GM12878 (cell line): ENCODE measurements around the gene ZCCHC24. TPM values are rescaled to one million over a fixed set of nuclear protein-coding genes. Genes with fewer than 3 reads are reported as not detected.

Experiments used
- ATAC-seq: fragments of 200-7000 bp; cut with Tn5 transposase; 3 replicates; pipeline ENCODE4 v1.9.1; 2020; ENCODE audit warnings: mild to moderate bottlenecking, moderate library complexity
- BruUV-seq: library from RNA; stranded (reverse); fragments of 400-500 nt; replicated peaks from 2 replicates; lab custom pipeline; 2021; lab: Mats Ljungman, UMichigan
- CTCF ChIA-PET: fragments of 300-600 bp; sonication (Branson Sonifier 250); formaldehyde crosslinking; extraction: SDS; loops from one replicate; lab custom pipeline; 2021; ENCODE audit warnings: inconsistent platforms; lab: Yijun Ruan, JAX
- POLR2A ChIA-PET: fragments of 350-600 bp; formaldehyde crosslinking; extraction: SDS; loops from one replicate; lab custom pipeline; 2021; ENCODE audit warnings: inconsistent platforms; lab: Charles Lee
- RAD21 ChIA-PET: fragments of 300-600 bp; sonication (Branson Sonifier 250); formaldehyde crosslinking; loops from one replicate; lab custom pipeline; 2023; ENCODE audit warnings: antibody characterized with exemption; ENCODE audit not compliant: unreplicated experiment; lab: Charles Lee
- SMC1A ChIA-PET: fragments of 300-600 bp; sonication (Branson Sonifier 250); formaldehyde crosslinking; loops from one replicate; lab custom pipeline; 2023; ENCODE audit not compliant: unreplicated experiment, uncharacterized antibody; lab: Charles Lee
- DNase-seq: peaks from one replicate; pipeline ENCODE4 v3.0.0-alpha.2; 2011; ENCODE audit warnings: low read depth, low spot score
- FAIRE-seq: peaks from 3 replicates; lab custom pipeline; 2011; peaks lifted over from hg19 to GRCh38; lab: Jason Lieb, UNC
- H2AFZ ChIP-seq: 2 replicates; pipeline ENCODE4 v1.6.0; 2011; ENCODE audit warnings: low read depth, low read length, control low read depth; ENCODE audit not compliant: control insufficient read depth
- H3K27ac ChIP-seq: 2 replicates; pipeline ENCODE4 v1.5.1; 2011; ENCODE audit warnings: control low read depth; ENCODE audit not compliant: control insufficient read depth, insufficient read depth
- H3K27me3 ChIP-seq, 2 experiments: replicated peaks in 1 of 2; 2 replicates each; pipeline versions ENCODE4 v1.6.0 to v1.6.1; 2011; ENCODE audit warnings: low read length in 1 of 2; ENCODE audit not compliant: control insufficient read depth in 2 of 2, insufficient read depth in 2 of 2
- H3K36me3 ChIP-seq, 2 experiments: 2 replicates each; pipeline ENCODE4 v1.5.1; 2011; ENCODE audit warnings: low read length in 1 of 2; ENCODE audit not compliant: control insufficient read depth in 2 of 2, insufficient read depth in 2 of 2
- H3K4me1 ChIP-seq: 2 replicates; pipeline ENCODE4 v1.6.1; 2011; ENCODE audit warnings: mild to moderate bottlenecking, low read length, moderate library complexity, mixed read lengths; ENCODE audit not compliant: control insufficient read depth, insufficient read depth
- H3K4me2 ChIP-seq: 2 replicates; pipeline ENCODE4 v1.6.0; 2011; ENCODE audit warnings: control low read depth; ENCODE audit not compliant: control insufficient read depth, insufficient read depth
- H3K4me3 ChIP-seq: fragments of 200-600 bp; sonication (generic); 2 replicates; pipeline ENCODE4 v1.5.1; 2016
- H3K79me2 ChIP-seq: 2 replicates; pipeline ENCODE4 v1.6.0; 2011; ENCODE audit warnings: low read length; ENCODE audit not compliant: control insufficient read depth, insufficient read depth
- H3K9ac ChIP-seq: 2 replicates; pipeline ENCODE4 v1.8.0; 2011; ENCODE audit warnings: low read length, control low read depth, mixed read lengths; ENCODE audit not compliant: control insufficient read depth, insufficient read depth
- H3K9me3 ChIP-seq: replicated peaks from 3 replicates; pipeline ENCODE4 v1.5.1; 2011; ENCODE audit warnings: mild to moderate bottlenecking, low read length; ENCODE audit not compliant: control insufficient read depth, insufficient read depth
- H4K20me1 ChIP-seq: 2 replicates; pipeline ENCODE4 v1.6.0; 2011; ENCODE audit not compliant: control insufficient read depth, insufficient read depth
- ATF7 ChIP-seq: fragments of 450-650 bp; IDR thresholded peaks from 2 replicates; pipeline ENCODE4 v1.6.1; 2016; ENCODE audit warnings: low read depth, mild to moderate bottlenecking
- BCL11A ChIP-seq: IDR thresholded peaks from 2 replicates; pipeline ENCODE4 v1.6.1; 2011; ENCODE audit warnings: low read depth, low read length
- BHLHE40 ChIP-seq, 2 experiments: fragments of 450-650 bp in 1 of 2; IDR thresholded peaks; 2 replicates each; pipeline ENCODE4 v1.6.1; 2011 to 2017; ENCODE audit warnings: low read depth in 2 of 2, borderline replicate concordance in 1 of 2, improper control_type of control experiment in 1 of 2, low read length in 1 of 2, mild to moderate bottlenecking in 1 of 2
- BMI1 ChIP-seq: fragments of 450-650 bp; IDR thresholded peaks from 2 replicates; pipeline ENCODE4 v1.6.1; 2016; ENCODE audit warnings: mild to moderate bottlenecking, moderate library complexity, borderline replicate concordance
- BRCA1 ChIP-seq: IDR thresholded peaks from 2 replicates; pipeline ENCODE4 v1.6.1; 2011; ENCODE audit warnings: low read depth, low read length, improper control_type of control experiment
- ESRRA ChIP-seq: IDR thresholded peaks from 2 replicates; pipeline ENCODE4 v1.6.1; 2012; ENCODE audit warnings: mild to moderate bottlenecking, low read length, improper control_type of control experiment
- GATAD2B ChIP-seq: fragments of 450-650 bp; conservative IDR thresholded peaks from 2 replicates; pipeline ENCODE4 v1.6.1; 2017; ENCODE audit warnings: low read depth, mild to moderate bottlenecking, moderate library complexity
- MYC ChIP-seq: IDR thresholded peaks from 2 replicates; pipeline ENCODE4 v1.6.1; 2011; ENCODE audit warnings: mild to moderate bottlenecking, low read length, moderate library complexity, inconsistent platforms; ENCODE audit not compliant: insufficient read depth, insufficient replicate concordance, insufficient read length, severe bottlenecking
- RBBP5 ChIP-seq: fragments of 200-600 bp; sonication (generic); conservative IDR thresholded peaks from 2 replicates; pipeline ENCODE4 v1.6.1; 2016
- SIN3A ChIP-seq: IDR thresholded peaks from 2 replicates; pipeline ENCODE4 v1.6.1; 2012; ENCODE audit warnings: low read depth, low read length, improper control_type of control experiment
- ZNF274 ChIP-seq: IDR thresholded peaks from one replicate; pipeline ENCODE4 v1.8.0; 2011; ENCODE audit not compliant: insufficient read length, insufficient read depth
- ZNF622 ChIP-seq: fragments of 450-650 bp; IDR thresholded peaks from 2 replicates; pipeline ENCODE4 v1.6.1; 2017; ENCODE audit warnings: mild to moderate bottlenecking, inconsistent platforms
- WGBS: methylation state at CpG from one replicate; pipeline ENCODE4 v1.1.6; 2016; ENCODE audit warnings: low lambda C conversion rate; ENCODE audit not compliant: insufficient replicate concordance, insufficient coverage; ENCODE audit errors: missing lambda C conversion rate; 5-methylcytosine and 5-hydroxymethylcytosine counted together
- in situ Hi-C: fragments of 300-500 bp; cut with MboI; formaldehyde crosslinking; loops from 9 replicates; pipeline ENCODE4 v1.14.3; 2018; ENCODE audit warnings: mixed read lengths
- intact Hi-C: fragments of 100-400 bp; cut with micrococcal nuclease; formaldehyde crosslinking; loops from one replicate; pipeline ENCODE4 v1.14.2; 2022; ENCODE audit not compliant: unreplicated experiment
- polyA plus RNA-seq, 11 experiments: library from polyadenylated mRNA; depleted of rRNA in 4 of 11; unstranded in 6 of 11; stranded (reverse) in 5 of 11; fragments of >200 nt; fragmentation: Nextera tagmentation in 4 of 11; fragmentation: Illumina TruSeq in 1 of 11; extraction: Ambion mirVana in 4 of 11; extraction: Trizol in 1 of 11; gene quantifications; 1 replicate in 1 of 11; 2 replicates in 10 of 11; pipeline versions ENCODE4 v1.2.1 to v1.2.3, GENCODE V29; 2011 to 2016; ENCODE audit warnings: inconsistent platforms in 2 of 11, missing spikeins in 2 of 11, low read depth in 1 of 11
- total RNA-seq, 4 experiments: library from RNA; depleted of rRNA in 3 of 4; stranded (reverse); fragments of >200 nt in 3 of 4; fragmentation: Illumina TruSeq in 1 of 4; extraction: Trizol in 1 of 4; gene quantifications; 2 replicates each; pipeline versions ENCODE4 v1.2.1 to v1.2.3, GENCODE V29; 2013 to 2021
- TF ChIP-seq, protein P1 (sequence below): IDR thresholded peaks from 2 replicates; pipeline ENCODE4 v1.6.1; 2011; ENCODE audit warnings: low read depth, mild to moderate bottlenecking, low read length, moderate library complexity, borderline replicate concordance; ENCODE audit errors: extremely low read depth
- TF ChIP-seq, protein P2 (sequence below): fragments of 450-650 bp; formaldehyde crosslinking; IDR thresholded peaks from 2 replicates; pipeline ENCODE4 v1.4.0; 2022; ENCODE audit warnings: mild to moderate bottlenecking, moderate library complexity

ZCCHC24 gene
- total and polyA plus RNA-seq, 10 of the 15 experiments (the other 5 are each of a cell fraction or from before 2014, with no cell fraction given) = 0.02 to 0.62 (median 0.04) TPM; not detected in 4

DNA sequence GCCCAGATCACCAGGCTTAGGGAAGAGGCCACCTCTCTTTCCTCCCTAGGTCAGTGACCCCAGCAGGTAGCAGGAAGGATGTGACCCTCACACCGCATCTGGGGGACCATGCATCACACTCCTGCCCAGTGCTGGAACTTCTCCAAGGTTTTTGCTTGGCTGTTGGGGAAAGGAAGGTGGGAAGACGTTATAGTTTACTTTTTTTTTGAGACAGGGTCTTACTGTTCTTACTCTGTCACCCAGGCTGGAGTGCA lies 8.6 kb downstream of the ZCCHC24 start:
- 11% methylated on average over 2 of the region's 2 CpGs for WGBS
- DNase-seq (no peak), FAIRE-seq (no peak), ATAC-seq (no peak)
- no peak overlapping the region for H3K9ac ChIP-seq
- TF ChIP-seq, protein P1, sequence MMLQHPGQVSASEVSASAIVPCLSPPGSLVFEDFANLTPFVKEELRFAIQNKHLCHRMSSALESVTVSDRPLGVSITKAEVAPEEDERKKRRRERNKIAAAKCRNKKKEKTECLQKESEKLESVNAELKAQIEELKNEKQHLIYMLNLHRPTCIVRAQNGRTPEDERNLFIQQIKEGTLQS = no peak
- no peak for TF ChIP-seq ESRRA
- no peak for TF ChIP-seq BMI1
- TF ChIP-seq RBBP5 = no peak
- TF ChIP-seq BCL11A = no peak
- no peak for TF ChIP-seq ZNF622
- no peak for TF ChIP-seq GATAD2B
- TF ChIP-seq, protein P2, sequence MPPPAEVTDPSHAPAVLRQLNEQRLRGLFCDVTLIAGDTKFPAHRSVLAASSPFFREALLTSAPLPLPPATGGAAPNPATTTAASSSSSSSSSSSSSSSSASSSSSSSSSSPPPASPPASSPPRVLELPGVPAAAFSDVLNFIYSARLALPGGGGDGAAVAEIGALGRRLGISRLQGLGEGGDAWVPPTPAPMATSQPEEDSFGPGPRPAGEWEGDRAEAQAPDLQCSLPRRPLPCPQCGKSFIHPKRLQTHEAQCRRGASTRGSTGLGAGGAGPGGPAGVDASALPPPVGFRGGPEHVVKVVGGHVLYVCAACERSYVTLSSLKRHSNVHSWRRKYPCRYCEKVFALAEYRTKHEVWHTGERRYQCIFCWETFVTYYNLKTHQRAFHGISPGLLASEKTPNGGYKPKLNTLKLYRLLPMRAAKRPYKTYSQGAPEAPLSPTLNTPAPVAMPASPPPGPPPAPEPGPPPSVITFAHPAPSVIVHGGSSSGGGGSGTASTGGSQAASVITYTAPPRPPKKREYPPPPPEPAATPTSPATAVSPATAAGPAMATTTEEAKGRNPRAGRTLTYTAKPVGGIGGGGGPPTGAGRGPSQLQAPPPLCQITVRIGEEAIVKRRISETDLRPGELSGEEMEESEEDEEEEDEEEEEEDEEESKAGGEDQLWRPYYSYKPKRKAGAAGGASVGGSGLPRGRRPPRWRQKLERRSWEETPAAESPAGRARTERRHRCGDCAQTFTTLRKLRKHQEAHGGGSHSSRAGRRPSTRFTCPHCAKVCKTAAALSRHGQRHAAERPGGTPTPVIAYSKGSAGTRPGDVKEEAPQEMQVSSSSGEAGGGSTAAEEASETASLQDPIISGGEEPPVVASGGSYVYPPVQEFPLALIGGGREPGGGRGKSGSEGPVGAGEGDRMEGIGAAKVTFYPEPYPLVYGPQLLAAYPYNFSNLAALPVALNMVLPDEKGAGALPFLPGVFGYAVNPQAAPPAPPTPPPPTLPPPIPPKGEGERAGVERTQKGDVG (CRISPR knock-in tag) = no peak
- no peak for TF ChIP-seq BRCA1
- TF ChIP-seq MYC = no peak
- TF ChIP-seq SIN3A = no peak
- no peak for TF ChIP-seq ATF7
- no peak for TF ChIP-seq ZNF274
- no peak for TF ChIP-seq BHLHE40 (IDR thresholded peaks at IDR 0.05; ENCODE audit: borderline replicate concordance in 1 of 2, low read depth in 2 of 2, low read length in 1 of 2)
- no peaks in the 10 kb centered on the region for H3K36me3 ChIP-seq
- H3K9me3 ChIP-seq = no peaks in the 10 kb centered on the region
- H3K4me2 ChIP-seq = no peak overlapping the region
- H3K4me3 ChIP-seq = no peak overlapping the region
- ChIA-PET POLR2A (no interaction called here), RAD21 (no interaction called here), SMC1A (no interaction called here), CTCF (interaction anchor here (1.4 kb wide), 1 partner anchor 51 kb away, joined by 3 read pairs; no protein-coding TSS in a partner anchor)
- H3K79me2 ChIP-seq = no peaks in the 10 kb centered on the region
- peaks cover 0 to 2% of the 10 kb centered on the region in 2 experiments; a peak in 2 of 4 replicates for H3K27me3 ChIP-seq
- no peak overlapping the region for H3K27ac ChIP-seq
- BruUV-seq = no TSS peak
- in situ Hi-C loops (no loop called here), intact Hi-C loops (no loop called here)
- H2AFZ ChIP-seq = no peak overlapping the region
- no peaks in the 10 kb centered on the region for H3K4me1 ChIP-seq
- no peaks in the 10 kb centered on the region for H4K20me1 ChIP-seq
